GM12872 (cell line): ENCODE data around the gene SRSF12.

ENCODE experiments used
- TF ChIP-seq, protein P1 (sequence below): IDR thresholded peaks from 3 replicates; pipeline ENCODE4 v1.5.1; 2011; ENCODE audit warnings: low read depth, mild to moderate bottlenecking, low read length, moderate library complexity; ENCODE audit not compliant: insufficient read depth

Gene SRSF12

DNA sequence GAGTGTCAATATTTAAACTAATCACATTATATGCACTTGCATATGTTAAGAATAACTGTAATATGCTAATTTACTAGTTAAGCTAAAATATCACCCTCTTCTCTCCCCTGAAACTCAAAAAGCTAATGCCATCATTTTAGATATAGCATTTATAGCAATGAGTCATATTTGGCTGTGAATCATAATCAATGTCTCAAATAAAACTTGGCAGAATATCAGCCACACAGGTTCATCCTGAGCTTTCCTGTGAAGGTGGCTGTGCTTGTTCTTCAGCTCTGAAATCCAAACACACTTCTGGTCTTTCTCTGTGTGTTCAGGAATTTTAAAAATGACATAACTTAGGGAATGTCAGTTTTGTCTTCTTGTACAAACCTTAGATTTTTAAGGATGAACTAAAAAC lies 50.1 kb downstream of the SRSF12 start:
- TF ChIP-seq, protein P1, sequence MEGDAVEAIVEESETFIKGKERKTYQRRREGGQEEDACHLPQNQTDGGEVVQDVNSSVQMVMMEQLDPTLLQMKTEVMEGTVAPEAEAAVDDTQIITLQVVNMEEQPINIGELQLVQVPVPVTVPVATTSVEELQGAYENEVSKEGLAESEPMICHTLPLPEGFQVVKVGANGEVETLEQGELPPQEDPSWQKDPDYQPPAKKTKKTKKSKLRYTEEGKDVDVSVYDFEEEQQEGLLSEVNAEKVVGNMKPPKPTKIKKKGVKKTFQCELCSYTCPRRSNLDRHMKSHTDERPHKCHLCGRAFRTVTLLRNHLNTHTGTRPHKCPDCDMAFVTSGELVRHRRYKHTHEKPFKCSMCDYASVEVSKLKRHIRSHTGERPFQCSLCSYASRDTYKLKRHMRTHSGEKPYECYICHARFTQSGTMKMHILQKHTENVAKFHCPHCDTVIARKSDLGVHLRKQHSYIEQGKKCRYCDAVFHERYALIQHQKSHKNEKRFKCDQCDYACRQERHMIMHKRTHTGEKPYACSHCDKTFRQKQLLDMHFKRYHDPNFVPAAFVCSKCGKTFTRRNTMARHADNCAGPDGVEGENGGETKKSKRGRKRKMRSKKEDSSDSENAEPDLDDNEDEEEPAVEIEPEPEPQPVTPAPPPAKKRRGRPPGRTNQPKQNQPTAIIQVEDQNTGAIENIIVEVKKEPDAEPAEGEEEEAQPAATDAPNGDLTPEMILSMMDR: no peak

DNA sequence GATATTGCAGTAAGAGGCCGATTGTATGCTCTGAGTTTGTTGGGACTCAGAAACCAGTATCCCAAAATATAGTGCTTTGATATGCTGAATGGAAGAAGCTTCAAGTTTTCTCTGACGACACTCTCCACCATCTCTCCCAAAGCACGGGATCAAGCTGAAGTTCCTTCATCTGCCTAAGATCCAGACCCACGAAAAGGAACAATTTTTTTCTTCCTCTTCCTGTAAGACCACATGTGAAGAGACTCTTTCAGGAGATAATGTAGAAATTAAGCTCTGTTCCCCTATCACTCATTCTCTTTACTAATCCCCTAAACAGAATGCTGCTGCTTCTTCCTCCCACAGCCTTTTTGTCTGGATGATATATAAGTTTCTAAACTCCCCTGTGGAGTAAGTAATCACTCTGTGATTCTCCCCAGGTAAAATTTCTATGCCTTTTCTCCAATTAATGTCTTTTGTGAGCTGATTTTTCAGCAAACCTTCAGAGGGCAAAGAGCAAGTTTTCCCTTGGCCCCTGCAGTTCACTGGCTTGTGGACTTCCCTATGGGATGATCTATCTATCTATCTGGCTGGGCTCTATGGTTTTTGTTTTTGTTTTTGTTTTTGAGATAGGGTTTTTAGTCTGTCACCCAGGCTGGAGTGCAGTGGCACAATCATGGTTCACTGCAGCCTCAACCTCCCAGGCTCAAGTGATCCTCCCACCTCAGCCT lies 50.8 kb downstream of the SRSF12 start:
- TF ChIP-seq, protein P1: no peak

DNA sequence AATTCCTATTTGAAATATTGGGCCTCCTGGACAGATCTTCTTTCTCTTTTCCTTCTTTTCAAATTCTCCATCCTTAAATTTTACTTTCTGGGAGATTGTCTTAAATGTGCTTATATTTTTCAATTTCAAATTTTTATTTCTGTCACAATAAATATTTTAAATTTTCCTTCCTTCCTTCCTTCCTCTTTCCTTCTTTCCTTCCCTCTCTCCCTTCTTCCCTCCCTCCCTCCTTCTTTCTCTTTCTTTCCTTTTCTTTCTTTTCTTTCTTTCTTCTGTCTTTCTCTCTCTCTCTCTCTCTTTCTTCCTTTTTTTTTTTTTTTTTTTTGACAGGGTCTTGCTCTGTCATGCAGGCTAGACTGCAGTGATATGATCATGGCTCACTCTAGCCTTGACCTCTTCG lies 54.0 kb downstream of the SRSF12 start:
- TF ChIP-seq, protein P1: no peak

DNA sequence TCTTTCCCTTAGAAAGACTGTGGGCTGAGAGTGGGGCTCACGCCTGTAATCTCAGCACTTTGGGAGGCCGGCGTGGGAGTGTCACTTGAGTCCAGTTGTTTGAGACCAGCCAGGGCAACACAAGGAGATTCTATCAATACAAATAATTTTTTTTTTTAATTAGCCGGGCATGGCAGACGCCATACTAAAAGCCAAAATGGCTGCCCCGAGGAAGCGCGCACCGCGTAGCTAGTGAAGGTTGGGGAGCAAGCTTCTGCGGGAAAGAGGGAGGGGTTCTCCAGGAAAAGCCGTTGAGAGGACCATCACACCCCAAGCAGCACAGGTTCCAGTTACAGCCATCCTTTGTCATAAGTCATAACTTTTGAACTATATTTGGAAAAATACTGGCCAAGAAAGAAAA lies 58.6 kb downstream of the SRSF12 start:
- TF ChIP-seq, protein P1: no peak

DNA sequence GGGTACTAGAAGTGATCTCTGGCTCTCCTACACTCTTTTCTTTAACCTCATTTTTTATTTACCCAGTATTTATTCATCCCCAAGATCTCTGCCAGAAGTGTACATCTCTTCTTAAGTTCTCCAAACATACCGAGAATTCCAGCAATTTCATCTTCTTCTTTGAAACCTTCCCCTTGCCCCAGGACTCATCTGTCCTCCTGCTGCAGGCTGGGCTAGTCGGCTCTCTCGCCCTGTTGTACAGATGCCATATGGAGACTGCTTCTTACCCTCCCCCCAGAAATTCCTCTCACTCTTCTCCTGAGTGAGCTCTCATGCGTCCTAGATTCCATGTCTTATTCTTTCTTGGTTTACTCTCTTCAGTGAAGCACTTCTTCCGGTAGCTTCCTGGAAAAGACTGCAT lies 59.2 kb downstream of the SRSF12 start:
- TF ChIP-seq, protein P1: no peak

DNA sequence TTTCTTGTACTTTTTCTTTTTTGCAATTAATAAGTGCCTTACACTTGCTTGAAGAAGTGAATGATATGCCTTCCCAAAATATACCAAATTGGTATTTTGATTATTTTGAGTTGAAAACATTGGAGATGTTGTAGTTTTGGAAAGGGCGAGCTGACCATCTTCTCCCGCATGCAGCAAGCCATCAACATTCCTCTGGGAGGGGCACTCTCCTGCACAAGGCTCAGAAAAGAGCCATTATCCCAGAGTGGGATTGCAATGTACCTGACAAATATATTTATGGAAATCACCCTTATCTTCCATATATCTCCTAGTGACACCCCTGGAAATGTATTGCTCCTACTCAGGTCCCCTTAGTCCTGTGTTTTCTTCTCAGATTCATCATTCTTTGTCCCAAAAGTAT lies 60.1 kb downstream of the SRSF12 start:
- TF ChIP-seq, protein P1: no peak

DNA sequence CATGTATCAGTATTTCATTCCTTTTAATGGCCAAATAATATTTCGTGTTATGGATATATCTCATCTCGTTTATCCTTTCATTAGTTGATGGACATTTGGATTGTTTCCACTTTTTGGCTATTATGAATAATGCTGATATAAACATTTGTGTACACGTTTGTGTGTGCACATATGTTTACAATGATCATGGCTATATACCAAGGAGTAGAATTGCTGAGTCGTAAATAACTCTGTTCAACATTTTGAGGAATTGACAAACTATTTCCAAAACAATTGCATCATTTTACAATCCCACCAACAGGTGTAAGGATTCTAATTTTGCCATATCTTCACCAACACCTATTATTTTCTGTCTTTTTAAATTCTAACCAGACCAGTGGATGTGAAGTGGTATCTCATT lies 63.7 kb downstream of the SRSF12 start:
- TF ChIP-seq, protein P1: no peak
